Gastroesophageal sphincter (tissue), 4 donors: ENCODE results near the gene HMGB1. TPM values are rescaled to one million over a fixed set of nuclear protein-coding genes. Genes with fewer than 3 reads are reported as not detected.

ENCODE experiments used
- ATAC-seq: fragments of 150-250 bp; one replicate; pipeline ENCODE4 v1.9.1; 2016; ENCODE audit warnings: mild to moderate bottlenecking, moderate library complexity
- H3K27ac ChIP-seq, 4 donors: fragments of 200-600 bp; sonication (generic) in 3 of 4; 1 replicate in 3 of 4; 2 replicates in 1 of 4; pipeline ENCODE4 v1.5.1; 2016 to 2019
- H3K27me3 ChIP-seq: fragments of 200-600 bp; sonication (generic); one replicate; pipeline ENCODE4 v1.5.1; 2019
- H3K36me3 ChIP-seq, 2 donors: fragments of 200-600 bp; sonication (generic); one replicate each; pipeline ENCODE4 v1.5.1; 2019; ENCODE audit warnings: control low read depth in 1 of 2
- H3K4me1 ChIP-seq, 3 donors: fragments of 200-600 bp; sonication (generic); 1 replicate in 2 of 3; 2 replicates in 1 of 3; pipeline ENCODE4 v1.5.1; 2016 to 2019; ENCODE audit warnings: control low read depth in 2 of 3
- H3K4me3 ChIP-seq, 2 donors: fragments of 200-600 bp; sonication (generic); one replicate each; pipeline ENCODE4 v1.5.1; 2019; ENCODE audit warnings: mild to moderate bottlenecking in 1 of 2, moderate library complexity in 1 of 2
- H3K9me3 ChIP-seq, 3 donors: fragments of 200-600 bp; sonication (generic); one replicate each; pipeline ENCODE4 v1.5.1; 2017 to 2019; ENCODE audit warnings: control low read depth in 2 of 3
- CTCF ChIP-seq, 4 experiments: fragments of 200-600 bp in 2 of 4; fragments of 450-650 bp in 2 of 4; sonication (generic) in 1 of 4; IDR thresholded peaks; one replicate each; pipeline ENCODE4 v1.5.1; 2017 to 2019; ENCODE audit warnings: antibody characterized with exemption in 4 of 4, mild to moderate bottlenecking in 2 of 4, moderate library complexity in 2 of 4
- EP300 ChIP-seq: sonication (generic); formaldehyde crosslinking; IDR thresholded peaks from one replicate; pipeline ENCODE4 v1.6.1; 2017; ENCODE audit warnings: antibody characterized with exemption, mild to moderate bottlenecking
- POLR2A ChIP-seq, 2 donors: fragments of 450-650 bp; IDR thresholded peaks; one replicate each; pipeline ENCODE4 v1.6.1; 2017; ENCODE audit warnings: antibody characterized with exemption in 2 of 2, mild to moderate bottlenecking in 2 of 2, moderate library complexity in 1 of 2
- POLR2AphosphoS5 ChIP-seq: sonication (generic); formaldehyde crosslinking; IDR thresholded peaks from one replicate; pipeline ENCODE4 v1.6.1; 2017; ENCODE audit warnings: antibody characterized with exemption
- WGBS, 2 donors: methylation state at CpG; one replicate each; pipeline ENCODE4 v1.1.5; 2018; ENCODE audit warnings: low coverage in 1 of 2; 5-methylcytosine and 5-hydroxymethylcytosine counted together
- total RNA-seq, 4 donors: library from RNA; depleted of rRNA; stranded (reverse); fragments of >200 nt; gene quantifications; one replicate each; pipeline ENCODE4 v1.1.0, GENCODE V29; 2016

Gene HMGB1
- total RNA-seq, 4 donors from 2014 or later = 255 to 350 (median 337) TPM

GRCh38 chr13:30440910-30441703 lies 24.6 kb downstream of the HMGB1 start:
- peaks cover 0 to 12% (median 1%) of the 10 kb centered on the region in 3 donors for H3K4me1 ChIP-seq
- H3K27ac ChIP-seq = no peak overlapping the region
- H3K36me3 ChIP-seq = no peaks in the 10 kb centered on the region
- H3K27me3 ChIP-seq = no peaks in the 10 kb centered on the region
- no peaks in the 10 kb centered on the region for H3K9me3 ChIP-seq
- TF ChIP-seq EP300 (no peak), POLR2AphosphoS5 (no peak), POLR2A (IDR thresholded peaks at IDR 0.05) (no peak), CTCF (IDR thresholded peaks at IDR 0.05) (no peak)
- WGBS, 2 donors = 63 to 70% methylated on average over 5 to 8 of the region's 8 CpGs
- no peak for ATAC-seq
- H3K4me3 ChIP-seq = no peak overlapping the region

- no peak overlapping the region for H3K27ac ChIP-seq
- no peaks in the 10 kb centered on the region for H3K27me3 ChIP-seq
- 93% methylated on average over 3 of the region's 3 CpGs; no CpG with 5 or more reads in 1 of the 2 donors for WGBS, 2 donors
- H3K4me3 ChIP-seq = no peak overlapping the region
- TF ChIP-seq POLR2A (IDR thresholded peaks at IDR 0.05) (no peak), CTCF (IDR thresholded peaks at IDR 0.05) (no peak), POLR2AphosphoS5 (no peak)
- H3K4me1 ChIP-seq = no peaks in the 10 kb centered on the region
- no peak for ATAC-seq
- H3K9me3 ChIP-seq = no peaks in the 10 kb centered on the region
- H3K36me3 ChIP-seq = no peaks in the 10 kb centered on the region
Measured at GRCh38 chr13:30438286-30438685, 27.4 kb downstream of the HMGB1 start.

GRCh38 chr13:30437177-30437576 lies 28.6 kb downstream of the HMGB1 start:
- Histone ChIP-seq H3K4me3 (no peak overlapping the region), H3K27me3 (no peaks in the 10 kb centered on the region), H3K4me1 (no peaks in the 10 kb centered on the region), H3K9me3 (no peaks in the 10 kb centered on the region), H3K27ac (no peak overlapping the region), H3K36me3 (no peaks in the 10 kb centered on the region)
- ATAC-seq = no peak
- TF ChIP-seq POLR2AphosphoS5 (no peak), EP300 (no peak), POLR2A (IDR thresholded peaks at IDR 0.05) (no peak), CTCF (IDR thresholded peaks at IDR 0.05) (no peak)
- 71 to 77% methylated on average over 8 of the region's 8 CpGs for WGBS, 2 donors

GRCh38 chr13:30435911-30436451 lies 29.8 kb downstream of the HMGB1 start:
- Histone ChIP-seq H3K4me3 (no peak overlapping the region), H3K27ac (no peak overlapping the region), H3K4me1 (peaks cover 0 to 6% (median 0%) of the 10 kb centered on the region in 3 donors), H3K9me3 (no peaks in the 10 kb centered on the region), H3K27me3 (no peaks in the 10 kb centered on the region), H3K36me3 (no peaks in the 10 kb centered on the region)
- TF ChIP-seq CTCF (IDR thresholded peaks at IDR 0.05) = no peak
- TF ChIP-seq POLR2AphosphoS5 = no peak
- no peak for TF ChIP-seq EP300
- no peak for TF ChIP-seq POLR2A (IDR thresholded peaks at IDR 0.05)
- WGBS, 2 donors = 52 to 54% methylated on average over 3 of the region's 3 CpGs
- ATAC-seq = no peak
